ENCODE results near the gene MRTFA. TPM values are rescaled to one million over a fixed set of nuclear protein-coding genes. Genes with fewer than 3 reads are reported as not detected.

MRTFA gene
- total and polyA plus RNA-seq, 10 donors = 17.6 to 138 (median 83.9) TPM

DNA sequence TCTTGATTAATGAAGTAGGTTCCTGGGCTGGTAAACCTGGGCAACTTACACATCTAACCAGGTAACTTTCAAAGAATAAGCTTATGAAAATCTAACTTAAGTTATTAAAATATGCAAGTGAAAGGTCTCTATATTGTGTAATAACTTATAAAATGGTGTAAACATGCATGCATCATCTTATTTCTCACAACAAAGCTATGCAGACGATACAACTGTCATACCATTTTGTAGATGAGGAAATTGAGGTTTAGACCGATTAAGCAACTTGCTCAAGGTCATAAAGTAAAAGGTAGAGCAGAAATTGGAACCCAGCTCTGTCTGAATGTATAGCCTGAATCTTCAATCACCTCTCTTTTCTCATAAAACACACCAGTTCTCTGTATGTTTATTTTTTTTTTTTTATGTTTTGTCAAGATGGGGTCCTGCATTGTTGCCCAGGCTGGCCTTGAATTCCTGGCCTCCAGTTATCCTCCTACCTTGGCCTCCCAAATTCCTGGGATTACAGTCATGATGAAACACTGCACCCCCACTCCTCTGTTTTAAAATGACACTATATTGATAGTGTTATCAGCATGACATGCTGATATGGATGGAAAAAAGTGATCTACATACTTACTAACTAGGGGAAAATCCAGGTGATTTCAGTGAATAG, 156.5 kb downstream of the MRTFA start:
- TF ChIP-seq, protein P1, sequence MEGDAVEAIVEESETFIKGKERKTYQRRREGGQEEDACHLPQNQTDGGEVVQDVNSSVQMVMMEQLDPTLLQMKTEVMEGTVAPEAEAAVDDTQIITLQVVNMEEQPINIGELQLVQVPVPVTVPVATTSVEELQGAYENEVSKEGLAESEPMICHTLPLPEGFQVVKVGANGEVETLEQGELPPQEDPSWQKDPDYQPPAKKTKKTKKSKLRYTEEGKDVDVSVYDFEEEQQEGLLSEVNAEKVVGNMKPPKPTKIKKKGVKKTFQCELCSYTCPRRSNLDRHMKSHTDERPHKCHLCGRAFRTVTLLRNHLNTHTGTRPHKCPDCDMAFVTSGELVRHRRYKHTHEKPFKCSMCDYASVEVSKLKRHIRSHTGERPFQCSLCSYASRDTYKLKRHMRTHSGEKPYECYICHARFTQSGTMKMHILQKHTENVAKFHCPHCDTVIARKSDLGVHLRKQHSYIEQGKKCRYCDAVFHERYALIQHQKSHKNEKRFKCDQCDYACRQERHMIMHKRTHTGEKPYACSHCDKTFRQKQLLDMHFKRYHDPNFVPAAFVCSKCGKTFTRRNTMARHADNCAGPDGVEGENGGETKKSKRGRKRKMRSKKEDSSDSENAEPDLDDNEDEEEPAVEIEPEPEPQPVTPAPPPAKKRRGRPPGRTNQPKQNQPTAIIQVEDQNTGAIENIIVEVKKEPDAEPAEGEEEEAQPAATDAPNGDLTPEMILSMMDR (IDR thresholded peaks at IDR 0.05 in 8 of 11, conservative IDR thresholded peaks at IDR 0.05 in 3 of 11) = no peak
- TF ChIP-seq POLR2A (IDR thresholded peaks at IDR 0.05) = no peak
- TF ChIP-seq POLR2AphosphoS5 (IDR thresholded peaks at IDR 0.05) = no peak
- 38 to 77% (median 51%) methylated on average over 2 of the region's 2 CpGs for WGBS, 5 donors
- Histone ChIP-seq H3K9me3 (no peaks in the 10 kb centered on the region), H3K27ac (peak overlapping the region in 3 of 8 donors; percentile 26 to 52 (median 38)), H3K36me3 (peaks cover 0 to 13% (median 0%) of the 10 kb centered on the region in 6 donors), H3K27me3 (replicated peaks in 1 of 7) (no peaks in the 10 kb centered on the region), H3K4me1 (peaks cover 4 to 84% (median 38%) of the 10 kb centered on the region in 6 donors), H3K4me3 (no peak overlapping the region)
- no peak for DNase-seq
- intact Hi-C loops (cut with DNase I; ENCODE audit: low total_unique reads) = no loop called here

DNA sequence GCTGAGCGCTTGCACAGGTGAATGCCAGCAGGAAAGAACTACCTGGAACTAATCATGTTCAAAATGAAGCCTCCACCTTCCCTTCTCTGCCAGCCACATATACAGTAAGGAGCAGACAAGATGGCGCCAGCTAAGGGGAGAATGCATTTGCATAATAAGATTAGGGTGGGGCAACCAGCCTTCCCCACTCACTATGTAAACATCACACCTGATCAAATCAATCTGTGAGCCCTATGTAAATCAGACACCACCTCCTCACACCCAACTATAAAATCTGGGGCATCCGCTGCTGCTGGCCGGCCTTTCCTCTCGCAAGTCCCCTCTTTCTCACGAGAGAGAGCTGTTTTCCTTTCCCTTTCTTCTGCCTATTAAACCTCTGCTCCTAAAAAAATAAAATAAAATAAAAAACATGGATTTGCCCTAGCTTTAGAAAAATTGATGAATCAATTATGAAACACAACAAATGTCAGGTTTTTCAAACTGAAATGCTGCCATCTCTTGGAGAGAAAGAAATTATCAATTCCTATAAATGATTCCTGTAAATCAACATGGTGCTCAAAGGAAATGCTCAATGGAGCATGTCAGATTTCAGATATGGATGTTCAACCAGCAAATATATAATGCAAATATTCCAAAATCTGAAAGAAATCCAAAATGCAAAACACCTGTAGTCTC, 157.3 kb downstream of the MRTFA start:
- H3K27me3 ChIP-seq (replicated peaks in 1 of 7) = no peaks in the 10 kb centered on the region
- H3K9me3 ChIP-seq = no peaks in the 10 kb centered on the region
- no peak for DNase-seq
- H3K4me3 ChIP-seq = no peak overlapping the region
- peak overlapping the region in 4 of 8 donors; percentile 26 to 52 (median 36) for H3K27ac ChIP-seq
- WGBS, 5 donors = 92 to 97% (median 94%) methylated on average over 6 of the region's 6 CpGs
- peaks cover 4 to 77% (median 35%) of the 10 kb centered on the region in 6 donors for H3K4me1 ChIP-seq
- peaks cover 0 to 20% (median 0%) of the 10 kb centered on the region in 6 donors for H3K36me3 ChIP-seq
- TF ChIP-seq, protein P1 (IDR thresholded peaks at IDR 0.05 in 8 of 11, conservative IDR thresholded peaks at IDR 0.05 in 3 of 11) = no peak
- intact Hi-C loops (cut with DNase I; ENCODE audit: low total_unique reads) = no loop called here

DNA sequence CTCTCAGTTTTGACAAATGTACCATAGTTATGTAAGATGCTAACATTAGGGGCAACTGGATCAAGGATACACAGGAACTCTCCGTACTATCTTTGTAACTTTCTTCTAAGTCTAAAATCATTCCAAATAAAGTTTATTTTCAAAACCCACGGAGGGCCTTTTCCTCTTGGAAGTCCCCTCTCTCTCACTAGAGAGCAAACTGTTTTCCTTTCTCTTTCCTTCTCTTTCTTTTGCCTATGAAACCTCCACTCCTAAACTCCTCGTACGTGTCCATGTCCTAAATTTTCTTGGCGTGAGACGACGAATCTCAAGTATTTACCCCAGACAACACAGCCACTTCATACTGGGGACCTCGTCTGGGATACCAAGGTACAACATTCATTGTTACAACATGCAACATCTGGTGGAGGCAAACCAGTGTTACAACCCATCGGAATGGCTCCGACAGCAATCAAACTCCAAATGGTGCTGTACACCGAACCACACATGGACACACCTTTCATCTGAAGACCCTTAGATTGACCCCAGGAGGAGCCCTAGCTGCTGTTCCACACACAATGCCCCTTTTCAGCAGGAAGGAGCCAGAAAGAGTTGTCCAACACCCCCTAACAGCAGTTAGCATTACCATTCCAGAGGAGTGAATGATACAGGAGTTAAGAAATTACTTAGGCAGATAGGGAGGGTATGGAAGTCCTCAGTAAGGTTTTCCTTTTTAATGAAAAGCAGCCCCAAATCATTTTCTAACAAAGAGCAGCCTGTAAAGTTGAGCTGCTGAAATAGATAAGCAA, 158.0 kb downstream of the MRTFA start:
- no peaks in the 10 kb centered on the region for H3K27me3 ChIP-seq (replicated peaks in 1 of 7)
- peaks cover 4 to 70% (median 35%) of the 10 kb centered on the region in 6 donors for H3K4me1 ChIP-seq
- intact Hi-C loops (cut with DNase I; ENCODE audit: low total_unique reads) = no loop called here
- H3K36me3 ChIP-seq = peaks cover 0 to 17% (median 0%) of the 10 kb centered on the region in 6 donors
- H3K4me3 ChIP-seq = no peak overlapping the region
- 74 to 85% (median 82%) methylated on average over 11 of the region's 11 CpGs for WGBS, 5 donors
- no peaks in the 10 kb centered on the region for H3K9me3 ChIP-seq
- TF ChIP-seq POLR2AphosphoS5 (IDR thresholded peaks at IDR 0.05) (no peak), POLR2A (IDR thresholded peaks at IDR 0.05) (no peak)
- TF ChIP-seq, protein P1 (IDR thresholded peaks at IDR 0.05 in 8 of 11, conservative IDR thresholded peaks at IDR 0.05 in 3 of 11) = no peak
- peak overlapping the region in 4 of 8 donors; percentile 22 to 51 (median 36) for H3K27ac ChIP-seq
- no peak for DNase-seq
